ENCODE results near the gene YWHAG. TPM values are rescaled to one million over a fixed set of nuclear protein-coding genes. Genes with fewer than 3 reads are reported as not detected.
"Not testable (repeated sequence)": the region's sequence is repeated elsewhere in the genome, so short reads cannot be mapped to it uniquely, and the experiment has no call there.

The YWHAG gene
- total RNA-seq, 2 experiments from 2014 or later = 42.6 to 126 TPM

DNA sequence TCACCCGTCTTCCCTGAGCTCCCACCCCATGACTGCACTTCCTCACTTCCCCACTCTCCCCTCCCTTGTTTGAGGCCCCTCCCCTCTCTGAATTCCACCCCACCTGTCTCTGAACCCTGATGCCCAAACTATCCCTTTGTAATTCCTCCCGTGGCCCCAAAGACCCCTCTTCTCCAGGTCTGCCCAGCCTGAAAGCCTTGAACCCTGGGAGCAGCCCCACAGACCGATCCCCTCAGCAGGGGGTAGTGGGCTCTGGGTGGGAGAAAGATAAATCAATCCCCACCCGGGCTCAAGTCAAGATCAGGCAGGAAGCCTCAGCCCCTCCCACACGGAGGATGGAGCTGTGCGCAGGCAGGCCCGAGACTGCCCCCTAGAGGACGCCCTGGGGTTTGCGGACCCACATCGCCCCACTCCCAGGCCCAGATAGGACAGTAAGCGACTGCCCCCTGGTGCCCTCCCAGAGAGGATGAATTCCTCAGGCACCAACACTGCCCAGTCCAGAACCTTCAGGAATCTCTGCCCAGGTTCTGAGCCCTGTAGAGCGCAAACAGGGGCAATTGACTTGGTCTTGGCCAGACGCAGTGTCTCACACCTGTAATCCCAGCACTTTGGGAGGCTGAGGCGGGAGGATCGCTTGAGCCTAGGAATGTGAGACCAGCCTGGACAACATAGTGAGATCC is 44.6 kb downstream of the YWHAG start:
- Histone ChIP-seq H3K36me3 (ENCODE audit: insufficient read depth, low read length) (no peaks in the 10 kb centered on the region), H2AFZ (ENCODE audit: low read length) (peak overlapping the region; percentile 65; the same call in 1 of the 2 replicates), H4K20me1 (ENCODE audit: insufficient read depth, low read length) (no peaks in the 10 kb centered on the region), H3K79me2 (ENCODE audit: insufficient read depth, low read depth, low read length) (no peaks in the 10 kb centered on the region), H3K4me3 (ENCODE audit: low read depth, low read length, poor library complexity, severe bottlenecking) (peak overlapping the region; percentile 13), H3K27ac (ENCODE audit: low read depth, low read length, poor library complexity, severe bottlenecking) (no peak overlapping the region), H3K4me2 (ENCODE audit: low read length) (peak overlapping the region; percentile 39), H3K4me1 (ENCODE audit: insufficient read depth, low read length, poor library complexity, severe bottlenecking) (peaks cover 24% of the 10 kb centered on the region), H3K9me3 (ENCODE audit: low read length) (no peaks in the 10 kb centered on the region), H3K9me2 (ENCODE audit: insufficient read depth, low read length) (no peaks in the 10 kb centered on the region)
- intact Hi-C loops (cut with micrococcal nuclease; ENCODE audit: unreplicated experiment) = loop anchor here (1.0 kb wide), 4 partner anchors 12 to 136 kb away; partner anchors contain the start of gene HSPB1
- peak; percentile 100 for TF ChIP-seq CTCF (conservative IDR thresholded peaks at IDR 0.05; ENCODE audit: low read length)
- TF ChIP-seq EZH2phosphoT487 (IDR thresholded peaks at IDR 0.05; ENCODE audit: borderline replicate concordance, low read depth, low read length) = no peak
- DNase-seq (ENCODE audit: low spot score) = peak; percentile 94
- CTCF ChIA-PET (ENCODE audit: unreplicated experiment) = interaction anchor here (0.6 to 2.9 kb wide), 3 partner anchors 16 to 52 kb away, joined by 4 to 15 read pairs (median 8); no protein-coding TSS in a partner anchor
- no TSS peak for BruUV-seq (replicated peaks)
- POLR2A ChIA-PET = interaction anchor here (1.0 kb wide), 2 partner anchors 8 to 50 kb away, joined by 3 to 4 read pairs; no protein-coding TSS in a partner anchor

DNA sequence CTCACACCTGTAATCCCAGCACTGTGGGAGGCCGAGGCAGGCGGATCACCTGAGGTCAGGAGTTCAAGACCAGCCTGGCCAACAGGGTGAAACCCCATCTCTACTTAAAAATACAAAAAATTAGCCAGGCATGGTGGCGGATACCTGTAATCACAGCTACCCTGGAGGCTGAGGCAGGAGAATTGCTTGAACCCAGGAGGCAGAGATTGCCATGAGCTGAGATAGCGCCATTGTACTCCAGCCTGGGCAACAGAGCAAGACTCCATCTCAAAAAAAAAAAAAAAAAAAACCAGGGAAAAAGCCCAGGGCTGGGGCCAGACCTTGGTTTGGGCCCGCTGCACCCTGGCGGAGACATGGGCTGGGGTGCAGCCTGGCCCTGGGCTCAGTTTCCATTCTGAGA is 47.0 kb downstream of the YWHAG start:
- H3K4me3 ChIP-seq (ENCODE audit: low read depth, low read length, poor library complexity, severe bottlenecking); H3K9me2 ChIP-seq (ENCODE audit: insufficient read depth, low read length); H3K4me2 ChIP-seq (ENCODE audit: low read length); H3K36me3 ChIP-seq (ENCODE audit: insufficient read depth, low read length); CTCF ChIA-PET (ENCODE audit: unreplicated experiment); H4K20me1 ChIP-seq (ENCODE audit: insufficient read depth, low read length); DNase-seq (ENCODE audit: low spot score); intact Hi-C loops (cut with micrococcal nuclease; ENCODE audit: unreplicated experiment); BruUV-seq (replicated peaks); H3K9me3 ChIP-seq (ENCODE audit: low read length); H3K79me2 ChIP-seq (ENCODE audit: insufficient read depth, low read depth, low read length); H2AFZ ChIP-seq (ENCODE audit: low read length); H3K27ac ChIP-seq (ENCODE audit: low read depth, low read length, poor library complexity, severe bottlenecking): not testable (repeated sequence)
- H3K4me1 ChIP-seq (ENCODE audit: insufficient read depth, low read length, poor library complexity, severe bottlenecking) = peaks cover 28% of the 10 kb centered on the region
- POLR2A ChIA-PET = interaction anchor here (1.0 to 1.4 kb wide), 3 partner anchors 15 to 114 kb away, joined by 3 to 6 read pairs (median 3); no protein-coding TSS in a partner anchor

DNA sequence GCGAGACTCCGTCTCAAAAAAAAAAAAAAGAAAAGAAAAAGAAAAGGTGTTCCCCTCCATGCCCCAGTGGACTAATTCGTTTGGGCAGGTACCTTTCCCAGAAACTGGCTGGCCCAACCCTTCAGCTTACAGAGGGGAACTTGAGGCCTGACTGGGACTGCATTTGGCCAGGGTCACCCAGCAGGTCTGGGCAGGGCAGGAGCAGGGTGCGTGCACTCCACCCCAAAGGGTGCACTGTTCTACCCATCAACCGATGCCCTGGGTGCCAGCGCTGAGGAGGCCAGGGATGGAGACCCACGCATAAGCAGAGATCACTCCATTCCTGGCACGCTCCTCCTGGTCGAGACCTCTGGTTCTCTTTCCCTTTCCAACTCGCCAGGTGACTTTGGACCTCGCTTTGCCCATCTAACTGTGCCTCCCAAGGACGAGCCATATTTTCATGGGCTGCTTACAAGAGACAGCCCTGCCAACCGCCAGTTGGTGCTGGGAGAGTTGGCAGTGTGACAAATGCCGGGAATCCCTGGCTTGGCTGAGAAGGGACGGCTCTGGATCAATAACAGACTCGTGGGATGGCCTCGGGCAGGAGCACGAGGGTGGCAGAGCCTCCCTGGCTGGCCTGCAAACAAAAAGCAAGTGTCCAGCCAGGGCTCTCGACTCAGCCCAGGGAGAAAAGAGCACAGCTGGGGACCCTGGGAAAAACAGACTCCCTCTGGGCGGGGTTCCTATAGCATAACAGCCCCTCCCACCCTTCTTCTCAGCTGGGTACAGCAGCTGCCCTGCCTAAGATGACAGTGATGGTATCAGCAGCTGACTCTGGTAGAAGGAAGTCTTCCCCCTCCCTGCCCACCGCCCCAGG is 48.5 kb downstream of the YWHAG start:
- H3K27ac ChIP-seq (ENCODE audit: low read depth, low read length, poor library complexity, severe bottlenecking) = no peak overlapping the region
- no TSS peak for BruUV-seq (replicated peaks)
- H4K20me1 ChIP-seq (ENCODE audit: insufficient read depth, low read length) = no peaks in the 10 kb centered on the region
- no peak overlapping the region for H3K4me2 ChIP-seq (ENCODE audit: low read length)
- H3K79me2 ChIP-seq (ENCODE audit: insufficient read depth, low read depth, low read length) = no peaks in the 10 kb centered on the region
- H3K4me1 ChIP-seq (ENCODE audit: insufficient read depth, low read length, poor library complexity, severe bottlenecking) = peaks cover 39% of the 10 kb centered on the region
- H3K9me2 ChIP-seq (ENCODE audit: insufficient read depth, low read length) = no peaks in the 10 kb centered on the region
- H2AFZ ChIP-seq (ENCODE audit: low read length) = no peak overlapping the region
- POLR2A ChIA-PET = interaction anchor here (1.4 kb wide), 1 partner anchor 13 kb away, joined by 3 read pairs; no protein-coding TSS in a partner anchor
- DNase-seq (ENCODE audit: low spot score) = peak; percentile 27
- CTCF ChIA-PET (ENCODE audit: unreplicated experiment) = no interaction called here
- H3K9me3 ChIP-seq (ENCODE audit: low read length) = no peaks in the 10 kb centered on the region
- intact Hi-C loops (cut with micrococcal nuclease; ENCODE audit: unreplicated experiment) = no loop called here
- H3K4me3 ChIP-seq (ENCODE audit: low read depth, low read length, poor library complexity, severe bottlenecking) = no peak overlapping the region
- H3K36me3 ChIP-seq (ENCODE audit: insufficient read depth, low read length) = no peaks in the 10 kb centered on the region
- TF ChIP-seq CTCF (conservative IDR thresholded peaks at IDR 0.05; ENCODE audit: low read length) (no peak), EZH2phosphoT487 (IDR thresholded peaks at IDR 0.05; ENCODE audit: borderline replicate concordance, low read depth, low read length) (no peak)

DNA sequence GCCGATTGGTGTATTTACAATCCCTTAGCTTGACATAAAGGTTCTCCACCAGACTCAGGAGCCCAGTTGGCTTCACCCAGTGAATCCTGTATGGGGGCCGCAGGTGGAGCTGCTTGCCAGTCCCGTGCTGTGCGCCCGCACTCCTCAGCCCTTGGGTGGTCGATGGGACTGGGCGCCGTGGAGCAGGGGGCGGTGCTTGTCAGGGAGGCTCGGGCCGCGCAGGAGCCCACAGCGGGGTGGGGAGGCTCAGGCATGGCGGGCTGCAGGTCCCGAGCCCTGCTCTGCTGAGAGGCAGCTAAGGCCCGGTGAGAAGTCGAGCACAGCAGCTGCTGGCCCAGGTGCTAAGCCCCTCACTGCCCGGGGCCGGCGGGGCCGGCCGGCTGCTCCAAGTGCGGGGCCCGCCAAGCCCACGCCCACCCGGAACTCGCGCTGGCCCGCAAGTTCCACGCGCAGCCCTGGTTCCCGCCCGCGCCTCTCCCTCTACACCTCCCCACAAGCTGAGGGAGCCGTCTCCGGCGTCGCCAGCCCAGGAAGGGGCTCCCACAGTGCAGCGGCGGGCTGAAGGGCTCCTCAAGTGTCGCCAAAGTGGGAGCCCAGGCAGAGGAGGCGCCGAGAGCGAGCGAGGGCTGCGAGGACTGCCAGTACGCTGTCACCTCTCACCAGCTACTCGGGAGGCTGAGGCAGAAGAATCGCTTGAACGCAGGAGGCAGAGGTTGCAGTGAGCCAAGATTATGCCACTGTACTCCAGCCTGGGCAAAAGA is 49.3 kb downstream of the YWHAG start:
- H3K79me2 ChIP-seq (ENCODE audit: insufficient read depth, low read depth, low read length); H3K36me3 ChIP-seq (ENCODE audit: insufficient read depth, low read length); H2AFZ ChIP-seq (ENCODE audit: low read length); H3K9me2 ChIP-seq (ENCODE audit: insufficient read depth, low read length); H3K9me3 ChIP-seq (ENCODE audit: low read length); H3K4me3 ChIP-seq (ENCODE audit: low read depth, low read length, poor library complexity, severe bottlenecking); intact Hi-C loops (cut with micrococcal nuclease; ENCODE audit: unreplicated experiment); H3K27ac ChIP-seq (ENCODE audit: low read depth, low read length, poor library complexity, severe bottlenecking); BruUV-seq (replicated peaks); H3K4me2 ChIP-seq (ENCODE audit: low read length); H4K20me1 ChIP-seq (ENCODE audit: insufficient read depth, low read length); DNase-seq (ENCODE audit: low spot score): not testable (repeated sequence)
- CTCF ChIA-PET (ENCODE audit: unreplicated experiment) = interaction anchor here (1.4 kb wide), 1 partner anchor 16 kb away, joined by 3 read pairs; no protein-coding TSS in a partner anchor
- peaks cover 47% of the 10 kb centered on the region for H3K4me1 ChIP-seq (ENCODE audit: insufficient read depth, low read length, poor library complexity, severe bottlenecking)
- POLR2A ChIA-PET = interaction anchor here (0.5 to 1.1 kb wide), 3 partner anchors 8 to 16 kb away, joined by 3 to 4 read pairs (median 3); no protein-coding TSS in a partner anchor
